HG03378 (cell line): Measurements from ENCODE around the gene DMXL2.
"Not testable (repeated sequence)": the region's sequence is repeated elsewhere in the genome, so short reads cannot be mapped to it uniquely, and the experiment has no call there.

Source experiments
- ATAC-seq: cut with Tn5 transposase; IDR thresholded peaks from one replicate; pipeline ENCODE4 v1.9.1; 2021; ENCODE audit warnings: mild to moderate bottlenecking, moderate library complexity; ENCODE audit not compliant: unreplicated experiment

Gene DMXL2

GRCh38 chr15:51494411-51495314 is 127.9 kb downstream of the DMXL2 start:
- ATAC-seq, result no peak

- no peak for ATAC-seq
Measured at GRCh38 chr15:51493892-51494291, 128.7 kb downstream of the DMXL2 start.

DNA sequence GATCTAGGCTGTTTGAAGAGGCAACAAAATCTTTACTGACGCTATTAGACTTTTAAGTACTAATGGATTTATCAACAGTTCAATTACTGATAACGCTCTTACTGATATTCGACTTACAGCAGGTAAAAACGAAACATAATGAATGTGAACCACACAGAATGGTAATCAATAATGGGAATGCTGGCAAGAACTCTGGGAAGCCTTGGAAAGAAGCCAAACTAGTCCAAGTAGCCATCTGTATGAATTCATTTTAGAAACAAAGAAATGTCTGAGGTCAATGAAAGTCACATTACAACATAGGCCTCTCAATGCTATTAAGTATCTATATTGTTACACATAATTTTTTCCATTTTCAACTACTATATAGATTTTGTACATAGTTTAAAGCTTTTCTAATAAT is 130.0 kb downstream of the DMXL2 start:
- ATAC-seq, result no peak

GRCh38 chr15:51491941-51492340 is 130.6 kb downstream of the DMXL2 start:
- ATAC-seq, result no peak

DNA sequence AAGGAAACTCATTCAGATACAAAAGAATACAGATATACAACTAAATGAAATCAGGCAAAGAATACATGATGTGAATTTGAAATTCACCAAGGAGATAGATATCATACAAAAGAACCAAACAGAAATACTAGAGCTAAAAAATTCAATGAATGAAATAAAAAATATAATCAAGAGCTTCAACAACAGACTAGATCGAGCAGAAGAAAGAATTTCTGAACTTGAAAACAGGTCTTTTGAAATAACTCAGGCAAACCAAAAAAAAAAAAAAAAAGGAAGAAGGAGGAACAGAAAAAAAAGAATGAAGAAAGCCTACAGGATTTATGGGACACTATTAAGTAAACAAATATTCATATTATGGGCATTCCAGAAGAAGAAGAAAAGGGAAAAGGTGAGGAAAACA is 137.8 kb downstream of the DMXL2 start:
- ATAC-seq, result no peak

- ATAC-seq, result no peak
Measured at GRCh38 chr15:51483985-51484384, 138.6 kb downstream of the DMXL2 start.

GRCh38 chr15:51483520-51483919 is 139.1 kb downstream of the DMXL2 start:
- no peak for ATAC-seq

DNA sequence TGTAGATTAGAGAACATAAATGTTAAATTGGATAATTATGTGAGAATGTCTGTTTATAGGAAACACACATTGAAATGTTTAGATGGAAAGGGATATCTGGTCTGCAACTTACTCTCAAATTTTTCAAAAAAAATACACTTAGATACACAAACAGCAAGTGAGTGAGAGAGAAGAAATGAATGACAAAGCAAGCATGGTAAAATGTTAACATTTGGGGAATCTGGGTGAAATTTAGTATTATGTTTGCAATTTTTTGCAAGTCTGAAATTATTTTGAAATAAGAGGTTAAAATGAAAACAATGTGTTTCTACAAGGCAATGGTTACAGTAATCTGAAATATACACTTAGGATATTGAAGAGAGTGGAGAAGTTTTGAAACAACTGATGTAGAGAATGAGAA is 146.8 kb downstream of the DMXL2 start:
- no peak for ATAC-seq

DNA sequence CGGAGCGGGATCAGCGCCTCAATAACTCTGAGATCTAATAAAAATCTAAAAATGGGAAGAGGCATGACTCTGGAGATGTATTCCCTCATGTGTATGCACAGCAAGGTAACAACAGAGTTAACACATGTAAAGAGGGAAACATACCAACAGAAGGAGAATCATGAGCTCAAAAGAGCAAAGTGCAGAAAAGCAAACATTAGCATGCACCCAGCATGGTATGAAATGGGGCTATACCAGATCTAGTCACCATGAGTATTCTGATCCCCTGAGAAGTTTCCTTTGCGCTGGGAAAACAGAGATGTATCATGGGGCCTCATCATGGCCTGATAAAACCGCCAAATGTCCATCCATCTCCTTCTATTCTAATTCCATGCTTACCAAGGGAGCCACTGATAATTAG is 152.1 kb downstream of the DMXL2 start:
- no peak for ATAC-seq

GRCh38 chr15:51460796-51461195 is 161.8 kb downstream of the DMXL2 start:
- ATAC-seq, result no peak

GRCh38 chr15:51450001-51450400 is 172.6 kb downstream of the DMXL2 start:
- ATAC-seq, result no peak

DNA sequence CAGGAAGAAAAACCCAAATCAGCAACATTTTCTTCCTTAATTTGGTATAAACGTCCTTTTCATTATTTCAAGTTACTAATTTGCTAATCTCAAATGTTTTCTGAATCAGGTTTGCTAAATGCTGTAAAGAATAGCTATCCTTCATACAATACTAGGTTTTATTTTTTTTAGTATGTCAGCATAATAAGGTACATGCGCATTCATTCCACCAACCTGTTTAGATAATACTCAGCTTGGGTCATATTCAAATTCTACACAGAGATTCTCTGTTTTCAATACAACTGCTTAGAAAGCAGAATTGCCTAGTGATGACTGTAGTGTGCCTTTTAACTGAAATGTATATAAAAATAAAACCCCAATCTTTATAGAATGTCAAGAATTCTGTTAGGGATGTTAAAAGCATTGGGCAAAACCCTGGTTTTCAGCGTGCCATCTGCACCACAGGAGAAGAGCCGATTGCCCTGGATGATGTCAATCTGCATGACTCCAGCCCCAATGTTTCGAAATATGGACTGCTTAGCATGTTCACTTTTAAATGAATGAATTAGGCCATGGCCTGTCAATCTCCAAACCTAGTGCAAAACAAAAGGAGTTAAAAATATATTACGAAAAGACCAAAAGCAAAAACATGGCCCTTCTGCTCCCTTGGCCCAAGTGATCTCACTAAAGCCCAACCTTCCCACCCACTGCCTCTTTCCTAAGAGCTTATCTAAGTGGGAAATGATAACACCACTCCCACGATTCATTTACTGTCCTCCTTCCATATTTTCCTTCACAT is 173.8 kb downstream of the DMXL2 start:
- ATAC-seq, result no peak

- no peak for ATAC-seq
Measured at GRCh38 chr15:51447855-51448621, 174.5 kb downstream of the DMXL2 start.

- ATAC-seq, result not testable (repeated sequence)
Measured at GRCh38 chr15:51446029-51446744, 176.4 kb downstream of the DMXL2 start.

DNA sequence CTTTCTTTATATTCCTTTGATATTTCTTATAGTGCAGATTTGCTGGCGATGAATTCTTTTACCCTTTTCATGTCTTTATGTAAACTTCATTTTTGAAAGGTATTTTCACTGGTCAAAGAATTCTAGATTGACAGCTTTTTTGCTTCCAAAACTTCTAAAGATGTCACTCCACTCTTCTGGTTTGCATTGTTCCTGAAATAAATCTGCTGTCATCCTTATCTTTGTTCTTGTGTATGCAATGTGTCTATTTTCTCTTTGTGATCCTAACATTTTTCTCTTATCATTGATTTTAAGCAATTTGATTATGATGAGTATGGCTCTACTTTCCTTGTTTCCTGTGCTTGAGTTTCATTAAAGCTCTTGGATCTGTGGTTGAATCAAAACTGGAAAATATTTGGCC is 177.8 kb downstream of the DMXL2 start:
- no peak for ATAC-seq

DNA sequence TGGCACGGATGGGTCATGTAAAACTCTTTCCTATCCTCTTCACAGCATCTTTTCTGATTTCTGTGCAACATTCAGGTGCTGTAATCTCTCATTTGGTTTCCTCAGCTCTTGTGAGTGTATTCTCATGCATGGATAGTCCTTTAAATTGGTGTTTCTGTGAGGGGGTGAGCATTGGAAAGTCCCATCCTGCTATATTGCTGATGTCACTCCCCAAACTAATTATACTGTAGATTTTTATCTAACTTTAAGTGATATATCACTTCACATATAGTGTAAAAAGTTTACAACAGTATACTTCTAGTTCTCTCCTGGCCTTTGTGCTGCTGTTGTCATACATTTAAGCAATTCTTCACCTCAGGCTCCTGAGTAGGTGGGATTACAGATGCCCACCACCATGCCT is 178.5 kb downstream of the DMXL2 start:
- ATAC-seq, result no peak

GRCh38 chr15:51443282-51443914 is 179.2 kb downstream of the DMXL2 start:
- no peak for ATAC-seq

DNA sequence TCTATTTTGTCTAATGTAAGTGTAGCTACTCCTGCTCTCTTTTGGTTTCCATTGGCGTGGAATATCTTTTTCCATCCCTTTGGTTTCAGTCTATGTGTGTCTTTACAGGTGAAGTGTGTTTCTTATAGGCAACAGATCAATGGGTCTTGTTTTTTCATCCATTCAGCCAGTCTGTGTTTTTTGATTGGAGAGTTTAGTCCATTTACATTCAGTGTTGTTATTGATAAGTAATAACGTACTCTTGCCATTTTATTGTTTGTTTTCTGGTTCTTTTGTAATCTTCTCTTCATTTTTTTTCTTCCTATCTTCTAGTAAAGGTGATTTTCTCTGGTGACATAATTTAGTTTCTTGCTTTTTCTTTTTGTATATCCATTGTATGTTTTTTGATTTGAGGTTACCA is 184.0 kb downstream of the DMXL2 start:
- ATAC-seq, result no peak

DNA sequence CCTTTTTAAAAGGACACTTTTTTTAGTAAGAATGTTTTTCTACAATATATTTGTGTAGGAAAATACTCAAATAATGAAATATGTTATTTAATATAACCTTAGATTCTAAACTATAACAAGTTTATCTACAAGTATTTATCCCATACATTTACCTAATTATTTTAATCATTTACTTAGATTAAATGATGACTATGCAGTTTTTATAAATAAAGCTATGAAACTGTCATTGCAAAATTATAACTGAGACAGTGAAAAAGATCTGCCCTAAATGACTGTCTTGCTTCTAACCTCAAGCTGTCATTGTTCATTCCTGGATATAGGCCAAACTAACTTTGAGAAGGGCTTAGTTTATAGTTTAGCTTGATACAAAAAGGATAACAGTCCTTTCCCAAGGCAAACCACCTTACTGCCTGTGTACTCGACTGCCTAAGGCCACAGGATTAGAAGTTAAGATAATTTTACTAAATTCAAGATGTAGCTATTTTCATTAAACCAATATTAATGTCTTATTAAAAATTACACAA is 197.0 kb downstream of the DMXL2 start:
- ATAC-seq, result no peak

GRCh38 chr15:51424780-51425179 is 197.8 kb downstream of the DMXL2 start:
- no peak for ATAC-seq
